IPS DF 6.9 (cell line): ENCODE data around the gene ABCF3.
"Not testable (repeated sequence)": the region's sequence is repeated elsewhere in the genome, so short reads cannot be mapped to it uniquely, and the experiment has no call there.

Experiments
- DNase-seq: peaks from one replicate; pipeline ENCODE4 v3.0.0-alpha.2; 2013; ENCODE audit warnings: low read depth, low spot score
- H3K27ac ChIP-seq: one replicate; pipeline ENCODE4 v1.5.1; 2013; ENCODE audit warnings: low read length, control low read depth
- H3K27me3 ChIP-seq: 2 replicates; pipeline ENCODE4 v1.6.1; 2013; ENCODE audit warnings: mild to moderate bottlenecking, low read length; ENCODE audit not compliant: control insufficient read depth, insufficient read depth
- H3K36me3 ChIP-seq: 2 replicates; pipeline ENCODE4 v1.6.1; 2013; ENCODE audit warnings: low read length; ENCODE audit not compliant: control insufficient read depth, insufficient read depth
- H3K4me1 ChIP-seq: 2 replicates; pipeline ENCODE4 v1.6.1; 2013; ENCODE audit warnings: low read length; ENCODE audit not compliant: control insufficient read depth, insufficient read depth
- H3K4me3 ChIP-seq: 2 replicates; pipeline ENCODE4 v1.5.1; 2013; ENCODE audit warnings: mild to moderate bottlenecking, low read length
- H3K9me3 ChIP-seq: 2 replicates; pipeline ENCODE4 v1.6.1; 2013; ENCODE audit warnings: low read length, inconsistent platforms; ENCODE audit not compliant: control insufficient read depth, insufficient read depth
- WGBS: extraction: QIAGEN DNeasy Blood & Tissue Kit; methylation state at CpG from one replicate; pipeline ENCODE4 v1.1.7; 2013; ENCODE audit warnings: mixed read lengths, missing lambda C conversion rate; ENCODE audit not compliant: insufficient read length, insufficient coverage; 5-methylcytosine and 5-hydroxymethylcytosine counted together

Gene ABCF3

DNA sequence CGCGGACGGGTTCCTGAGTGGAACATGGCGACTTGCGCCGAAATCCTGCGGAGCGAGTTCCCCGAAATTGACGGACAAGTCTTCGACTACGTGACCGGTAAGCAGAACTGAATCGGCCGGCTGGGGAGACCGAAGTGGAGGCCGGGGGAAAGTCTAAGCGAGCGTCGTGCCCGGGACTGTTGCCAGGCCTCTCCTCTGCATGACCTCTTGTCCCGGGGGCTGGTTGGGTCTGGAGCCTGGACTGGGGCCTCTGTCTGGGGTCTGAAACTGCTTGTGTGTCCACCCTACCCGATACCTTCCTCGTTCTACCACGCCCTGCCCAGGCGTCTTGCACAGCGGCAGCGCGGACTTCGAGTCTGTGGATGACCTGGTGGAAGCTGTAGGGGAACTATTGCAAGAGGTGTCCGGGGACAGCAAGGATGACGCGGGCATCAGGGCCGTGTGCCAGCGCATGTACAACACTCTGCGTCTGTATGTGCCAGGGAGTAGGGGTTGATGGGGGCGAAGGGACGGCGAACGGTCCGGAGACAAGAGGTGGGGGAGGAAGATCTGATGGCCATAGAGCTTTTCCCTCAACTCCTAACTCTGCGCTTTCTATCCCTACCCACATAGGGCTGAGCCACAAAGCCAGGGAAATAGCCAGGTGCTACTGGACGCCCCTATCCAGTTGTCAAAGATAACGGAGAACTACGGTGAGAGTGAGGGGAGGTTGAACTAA, at the start of gene ABCF3:
ABCF3 (plus strand) TSS at position 16 of the 718 bp plus-strand sequence; CDS start at position 25, 9 bp downstream.
- peak within 1 kb of the TSS; percentile 59 for H3K4me3 ChIP-seq
- peaks cover 27% of the 10 kb centered on the region for H3K36me3 ChIP-seq
- H3K27ac ChIP-seq = no peak within 1 kb of the TSS
- H3K27me3 ChIP-seq = no peaks in the 10 kb centered on the region
- H3K4me1 ChIP-seq = no peaks in the 10 kb centered on the region
- no peak for DNase-seq
- no CpG with 5 or more reads among the region's 45 CpGs for WGBS
- no peaks in the 10 kb centered on the region for H3K9me3 ChIP-seq

DNA sequence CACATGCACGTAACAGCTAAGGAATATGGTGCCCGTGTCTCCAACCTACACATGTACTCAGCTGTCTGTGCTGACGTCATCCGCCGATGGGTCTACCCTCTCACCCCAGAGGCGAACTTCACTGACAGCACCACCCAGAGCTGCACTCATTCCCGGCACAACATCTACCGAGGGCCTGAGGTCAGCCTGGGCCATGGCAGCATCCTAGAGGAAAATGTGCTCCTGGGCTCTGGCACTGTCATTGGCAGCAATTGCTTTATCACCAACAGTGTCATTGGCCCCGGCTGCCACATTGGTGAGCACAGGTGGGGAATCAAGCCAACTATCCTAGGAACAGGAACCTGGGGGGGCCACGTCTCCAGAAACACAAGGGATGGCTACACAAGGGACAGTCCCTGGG, 45.6 kb upstream of the ABCF3 start:
- H3K27ac ChIP-seq = no peak overlapping the region
- no peaks in the 10 kb centered on the region for H3K27me3 ChIP-seq
- H3K4me1 ChIP-seq = no peaks in the 10 kb centered on the region
- DNase-seq = no peak
- no CpG with 5 or more reads among the region's 10 CpGs for whole genome bisulfite sequencing
- H3K9me3 ChIP-seq = no peaks in the 10 kb centered on the region
- peaks cover 18% of the 10 kb centered on the region; the same call in 1 of the 2 replicates for H3K36me3 ChIP-seq
- no peak overlapping the region for H3K4me3 ChIP-seq

- no peak overlapping the region for H3K27ac ChIP-seq
- WGBS = no CpG with 5 or more reads among the region's 7 CpGs
- peaks cover 18% of the 10 kb centered on the region; the same call in 1 of the 2 replicates for H3K36me3 ChIP-seq
- no peak overlapping the region for H3K4me3 ChIP-seq
- no peaks in the 10 kb centered on the region for H3K27me3 ChIP-seq
- no peaks in the 10 kb centered on the region for H3K4me1 ChIP-seq
- H3K9me3 ChIP-seq = no peaks in the 10 kb centered on the region
- DNase-seq = no peak
Measured at GRCh38 chr3:184142199-184142598, 43.8 kb upstream of the ABCF3 start.

DNA sequence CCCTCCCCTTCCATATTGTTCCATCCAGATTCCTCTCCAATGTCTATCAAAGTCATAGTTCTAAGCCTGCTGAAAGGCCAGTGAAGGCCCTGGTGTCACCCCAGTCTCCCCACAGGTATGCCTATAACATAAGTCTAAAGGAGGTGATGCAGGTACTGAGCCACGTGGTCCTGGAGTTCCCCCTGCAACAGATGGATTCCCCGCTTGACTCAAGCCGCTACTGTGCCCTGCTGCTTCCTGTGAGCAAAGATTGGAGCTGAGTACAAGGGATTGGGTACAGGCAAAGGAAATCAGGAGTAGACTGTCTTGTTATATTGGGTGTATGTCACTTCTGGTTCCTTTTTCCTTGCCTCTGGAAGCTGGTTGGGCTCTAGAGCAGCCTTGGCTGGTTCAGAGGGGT, 42.7 kb upstream of the ABCF3 start:
- peaks cover 18% of the 10 kb centered on the region; the same call in 1 of the 2 replicates for H3K36me3 ChIP-seq

DNA sequence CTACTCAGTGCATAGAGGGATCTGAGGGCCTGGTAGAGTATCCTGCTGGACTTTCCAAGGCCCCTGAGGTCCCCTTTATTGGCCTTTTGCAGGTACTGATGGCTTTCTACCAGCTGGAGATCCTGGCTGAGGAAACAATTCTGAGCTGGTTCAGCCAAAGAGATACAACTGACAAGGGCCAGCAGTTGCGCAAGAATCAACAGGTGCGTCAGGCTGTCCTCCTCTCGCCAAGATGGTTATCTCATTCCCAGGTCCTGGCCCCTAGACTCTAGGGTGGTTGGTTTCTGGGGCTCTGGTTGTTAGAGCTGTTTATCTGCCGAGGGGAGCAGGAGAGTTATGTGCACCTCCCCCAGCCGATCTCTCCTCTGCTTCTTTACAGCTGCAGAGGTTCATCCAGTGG, 41.5 kb upstream of the ABCF3 start:
- Histone ChIP-seq H3K4me3 (no peak overlapping the region), H3K9me3 (no peaks in the 10 kb centered on the region), H3K27me3 (no peaks in the 10 kb centered on the region), H3K36me3 (peaks cover 18% of the 10 kb centered on the region; the same call in 1 of the 2 replicates), H3K4me1 (no peaks in the 10 kb centered on the region), H3K27ac (no peak overlapping the region)
- WGBS = no CpG with 5 or more reads among the region's 5 CpGs
- no peak for DNase-seq

More for the DNA sequence above, 42.7 kb upstream of the ABCF3 start:
- Histone ChIP-seq H3K4me1 (no peaks in the 10 kb centered on the region), H3K9me3 (no peaks in the 10 kb centered on the region), H3K4me3 (no peak overlapping the region), H3K27me3 (no peaks in the 10 kb centered on the region), H3K27ac (no peak overlapping the region)
- WGBS = no CpG with 5 or more reads among the region's 3 CpGs
- no peak for DNase-seq

DNA sequence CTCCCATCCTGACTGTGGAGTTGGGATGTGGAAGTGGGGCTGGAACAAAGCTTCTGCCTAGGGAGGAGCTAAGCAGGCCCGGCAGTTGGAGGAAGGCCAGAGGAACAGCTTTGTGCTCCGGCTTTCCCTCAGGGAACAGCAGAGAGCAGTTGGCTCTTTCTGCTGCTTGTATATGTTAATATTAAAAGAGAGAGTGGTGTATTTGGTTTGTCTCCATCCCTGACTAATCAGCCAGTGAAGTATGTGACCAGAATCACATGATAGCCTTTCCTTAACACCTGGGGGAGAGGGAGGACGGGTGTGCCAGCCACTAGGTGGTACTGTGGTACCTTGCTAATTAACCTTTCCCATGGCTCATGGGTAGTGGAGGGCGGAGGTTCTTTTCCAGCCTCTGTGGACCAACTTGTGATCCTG, 40.9 kb upstream of the ABCF3 start:
- H3K36me3 ChIP-seq = peaks cover 18% of the 10 kb centered on the region; the same call in 1 of the 2 replicates
- no peak overlapping the region for H3K27ac ChIP-seq
- DNase-seq = no peak
- H3K4me3 ChIP-seq = no peak overlapping the region
- H3K9me3 ChIP-seq = no peaks in the 10 kb centered on the region
- no peaks in the 10 kb centered on the region for H3K4me1 ChIP-seq
- H3K27me3 ChIP-seq = no peaks in the 10 kb centered on the region
- WGBS = no CpG with 5 or more reads among the region's 4 CpGs

DNA sequence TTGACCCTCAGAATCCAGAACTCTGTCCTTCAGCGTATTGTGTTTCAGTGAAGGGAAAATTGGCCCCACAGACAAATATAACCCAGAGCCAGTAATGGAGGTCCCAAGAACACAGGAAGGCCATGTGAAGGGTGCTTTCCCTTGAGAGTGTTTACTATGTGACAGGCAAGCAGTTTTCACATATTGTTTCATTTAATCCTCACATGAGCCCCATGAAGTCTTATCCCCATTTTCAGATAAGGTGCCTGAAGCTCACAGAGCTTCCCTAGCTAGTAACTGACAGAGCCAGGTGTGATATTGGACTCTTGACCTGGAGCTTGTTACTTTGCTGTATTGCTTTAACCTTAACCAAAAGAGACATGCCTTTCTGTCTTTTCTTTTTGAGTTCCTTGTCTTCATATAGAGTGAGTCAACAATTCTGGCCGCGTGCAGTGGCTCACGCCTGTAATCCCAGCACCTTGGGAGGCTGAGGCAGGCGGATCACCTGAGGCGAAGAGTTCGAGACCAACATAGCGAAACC, 40.2 kb upstream of the ABCF3 start:
- Histone ChIP-seq H3K36me3 (peaks cover 18% of the 10 kb centered on the region; the same call in 1 of the 2 replicates), H3K27ac (no peak overlapping the region), H3K27me3 (no peaks in the 10 kb centered on the region), H3K4me3 (no peak overlapping the region), H3K4me1 (no peaks in the 10 kb centered on the region), H3K9me3 (no peaks in the 10 kb centered on the region)
- DNase-seq = no peak
- WGBS = no CpG with 5 or more reads among the region's 8 CpGs

DNA sequence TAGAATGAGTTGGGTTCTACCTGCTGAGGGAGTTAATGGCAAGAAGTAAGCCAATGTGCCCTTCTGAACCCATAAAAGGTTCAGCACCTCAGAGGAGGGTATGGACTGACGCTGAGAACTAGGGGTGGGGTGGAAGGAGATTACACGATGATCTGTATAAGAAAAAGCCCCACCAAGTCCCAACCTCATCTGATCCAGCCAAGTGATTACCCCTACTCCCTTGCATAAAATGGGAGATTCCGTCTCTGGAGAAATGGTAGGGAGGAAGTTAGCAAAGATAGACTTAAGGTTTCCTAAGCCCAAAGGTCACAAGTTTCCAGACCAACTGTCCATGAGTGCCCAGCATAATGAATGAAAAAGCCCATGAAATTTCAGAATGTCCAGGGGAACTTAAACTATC, 37.9 kb upstream of the ABCF3 start:
- no CpG with 5 or more reads among the region's 3 CpGs for WGBS

GRCh38 chr3:184149123-184149522, 36.9 kb upstream of the ABCF3 start:
- H3K9me3 ChIP-seq = no peaks in the 10 kb centered on the region
- no peak overlapping the region for H3K4me3 ChIP-seq
- no peak overlapping the region for H3K27ac ChIP-seq
- H3K27me3 ChIP-seq = no peaks in the 10 kb centered on the region
- no peak for DNase-seq
- H3K36me3 ChIP-seq = no peaks in the 10 kb centered on the region; the same call in 1 of the 2 replicates
- no CpG with 5 or more reads among the region's 6 CpGs for WGBS
- H3K4me1 ChIP-seq = no peaks in the 10 kb centered on the region

More for the DNA sequence above, 37.9 kb upstream of the ABCF3 start:
- Histone ChIP-seq H3K27me3 (no peaks in the 10 kb centered on the region), H3K27ac (no peak overlapping the region), H3K4me1 (no peaks in the 10 kb centered on the region), H3K36me3 (peaks cover 7% of the 10 kb centered on the region; the same call in 1 of the 2 replicates), H3K9me3 (no peaks in the 10 kb centered on the region), H3K4me3 (no peak overlapping the region)
- no peak for DNase-seq

DNA sequence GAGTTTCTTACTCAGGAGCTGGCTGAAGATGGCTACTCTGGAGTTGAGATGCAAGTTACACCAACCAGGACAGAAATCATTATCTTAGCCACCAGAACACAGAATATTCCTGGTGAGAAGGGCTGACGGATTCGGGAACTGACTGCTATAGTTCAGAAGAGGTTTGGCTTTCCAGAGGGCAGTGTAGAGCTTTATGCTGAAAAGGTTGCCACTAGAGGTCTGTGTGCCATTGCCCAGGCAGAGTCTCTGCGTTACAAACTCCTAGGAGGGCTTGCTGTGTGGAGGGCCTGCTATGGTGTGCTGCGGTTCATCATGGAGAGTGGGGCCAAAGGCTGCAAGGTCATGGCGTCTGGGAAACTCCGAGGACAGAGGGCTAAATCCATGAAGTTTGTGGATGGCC, 36.2 kb upstream of the ABCF3 start:
- not testable (repeated sequence) for H3K36me3 ChIP-seq, H3K4me3 ChIP-seq, H3K27me3 ChIP-seq, H3K4me1 ChIP-seq, H3K9me3 ChIP-seq, DNase-seq, H3K27ac ChIP-seq
- WGBS = no CpG with 5 or more reads among the region's 6 CpGs
